Right lobe of liver (tissue), 6 donors: ENCODE measurements around the gene PVALEF. TPM values are rescaled to one million over a fixed set of nuclear protein-coding genes. Genes with fewer than 3 reads are reported as not detected.

Source experiments
- ATAC-seq, 4 donors: fragments of 200-7000 bp; cut with Tn5 transposase; one replicate each; pipeline ENCODE4 v1.9.1; 2020; ENCODE audit warnings: mild to moderate bottlenecking in 4 of 4, moderate library complexity in 4 of 4
- DNase-seq, 3 donors: peaks; one replicate each; pipeline ENCODE4 v3.0.0-alpha.2; 2020
- H3K27ac ChIP-seq, 3 donors: fragments of 200-600 bp; one replicate each; pipeline ENCODE4 v1.8.0; 2022
- H3K27me3 ChIP-seq, 2 donors: fragments of 200-600 bp; one replicate each; pipeline ENCODE4 v1.8.0; 2022
- H3K36me3 ChIP-seq, 4 donors: fragments of 200-600 bp; sonication (generic) in 1 of 4; one replicate each; pipeline versions ENCODE4 v1.5.1 to v1.8.0; 2017 to 2022; ENCODE audit warnings: control low read depth in 1 of 4
- H3K4me1 ChIP-seq, 4 donors: fragments of 200-600 bp; sonication (generic) in 1 of 4; one replicate each; pipeline versions ENCODE4 v1.5.1 to v1.8.0; 2017 to 2022; ENCODE audit warnings: control low read depth in 1 of 4
- H3K4me3 ChIP-seq, 3 donors: fragments of 200-600 bp; one replicate each; pipeline ENCODE4 v1.8.0; 2022
- H3K9me3 ChIP-seq, 4 donors: fragments of 200-600 bp; sonication (generic) in 1 of 4; one replicate each; pipeline versions ENCODE4 v1.5.1 to v1.8.0; 2017 to 2022; ENCODE audit warnings: control low read depth in 1 of 4
- POLR2A ChIP-seq: fragments of 450-650 bp; IDR thresholded peaks from one replicate; pipeline ENCODE4 v1.6.1; 2017; ENCODE audit warnings: antibody characterized with exemption, mild to moderate bottlenecking
- WGBS: methylation state at CpG from one replicate; pipeline ENCODE4 v1.1.6; 2018; ENCODE audit warnings: low coverage, low lambda C conversion rate; ENCODE audit not compliant: insufficient coverage; ENCODE audit errors: missing lambda C conversion rate; 5-methylcytosine and 5-hydroxymethylcytosine counted together
- intact Hi-C, 2 donors: fragments of 100-400 bp; cut with DNase I; formaldehyde crosslinking; loops; one replicate each; pipeline versions ENCODE4 v1.11.2 to v1.14.1; 2022
- total RNA-seq, 6 experiments: library from RNA; depleted of rRNA in 2 of 6; stranded (reverse); fragments of >200 nt in 2 of 6; fragmentation: NEBNext Ultra II Directional in 3 of 6; extraction: Animal tissue kit (Norgen Biotek cat#: 25700) in 3 of 6; gene quantifications; one replicate each; pipeline versions ENCODE4 v1.1.0 to v1.2.4, GENCODE V29; 2016 to 2023
- TF ChIP-seq, protein P1 (sequence below), 4 donors: fragments of 200-600 bp in 3 of 4; fragments of 450-650 bp in 1 of 4; IDR thresholded peaks; one replicate each; pipeline versions ENCODE4 v1.5.1 to v1.8.0; 2016 to 2022; ENCODE audit warnings: antibody characterized with exemption in 4 of 4, mild to moderate bottlenecking in 2 of 4
- donor health status: DM: no; HTN: yes; CAD: no.
- donor health status: DM: no; HTN: no; CAD: no.
- donor health status: DM: no; HTN: no; CAD: no.
- donor health status: DM: no; HTN: yes; CAD: no.
- donor health status: DM: no; HTN: yes; CAD: no.

PVALEF gene
- total RNA-seq, 6 experiments from 2014 or later: not detected

- DNase-seq (no peak), ATAC-seq (no peak)
- intact Hi-C loops: no loop called here
- H3K4me3 ChIP-seq: no peak overlapping the region
- TF ChIP-seq, protein P1, sequence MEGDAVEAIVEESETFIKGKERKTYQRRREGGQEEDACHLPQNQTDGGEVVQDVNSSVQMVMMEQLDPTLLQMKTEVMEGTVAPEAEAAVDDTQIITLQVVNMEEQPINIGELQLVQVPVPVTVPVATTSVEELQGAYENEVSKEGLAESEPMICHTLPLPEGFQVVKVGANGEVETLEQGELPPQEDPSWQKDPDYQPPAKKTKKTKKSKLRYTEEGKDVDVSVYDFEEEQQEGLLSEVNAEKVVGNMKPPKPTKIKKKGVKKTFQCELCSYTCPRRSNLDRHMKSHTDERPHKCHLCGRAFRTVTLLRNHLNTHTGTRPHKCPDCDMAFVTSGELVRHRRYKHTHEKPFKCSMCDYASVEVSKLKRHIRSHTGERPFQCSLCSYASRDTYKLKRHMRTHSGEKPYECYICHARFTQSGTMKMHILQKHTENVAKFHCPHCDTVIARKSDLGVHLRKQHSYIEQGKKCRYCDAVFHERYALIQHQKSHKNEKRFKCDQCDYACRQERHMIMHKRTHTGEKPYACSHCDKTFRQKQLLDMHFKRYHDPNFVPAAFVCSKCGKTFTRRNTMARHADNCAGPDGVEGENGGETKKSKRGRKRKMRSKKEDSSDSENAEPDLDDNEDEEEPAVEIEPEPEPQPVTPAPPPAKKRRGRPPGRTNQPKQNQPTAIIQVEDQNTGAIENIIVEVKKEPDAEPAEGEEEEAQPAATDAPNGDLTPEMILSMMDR (IDR thresholded peaks at IDR 0.05): no peak
- no peak for TF ChIP-seq POLR2A
- H3K27ac ChIP-seq: no peak overlapping the region
- no CpG with 5 or more reads among the region's 11 CpGs for WGBS
- no peaks in the 10 kb centered on the region for H3K36me3 ChIP-seq
- no peaks in the 10 kb centered on the region for H3K9me3 ChIP-seq
- H3K4me1 ChIP-seq: no peaks in the 10 kb centered on the region
- no peaks in the 10 kb centered on the region for H3K27me3 ChIP-seq
Observed at GRCh38 chr17:81183807-81184206, 18.5 kb downstream of the PVALEF start.

- TF ChIP-seq, protein P1 (IDR thresholded peaks at IDR 0.05): no peak
- TF ChIP-seq POLR2A: no peak
- no peak overlapping the region for H3K27ac ChIP-seq
- intact Hi-C loops: no loop called here
- no peaks in the 10 kb centered on the region for H3K36me3 ChIP-seq
- H3K9me3 ChIP-seq: no peaks in the 10 kb centered on the region
- WGBS: 32% methylated on average over 9 of the region's 15 CpGs
- no peaks in the 10 kb centered on the region for H3K27me3 ChIP-seq
- no peak overlapping the region for H3K4me3 ChIP-seq
- H3K4me1 ChIP-seq: no peaks in the 10 kb centered on the region
- ATAC-seq: no peak
- no peak for DNase-seq
Observed at GRCh38 chr17:81184555-81184954, 19.2 kb downstream of the PVALEF start.

DNA sequence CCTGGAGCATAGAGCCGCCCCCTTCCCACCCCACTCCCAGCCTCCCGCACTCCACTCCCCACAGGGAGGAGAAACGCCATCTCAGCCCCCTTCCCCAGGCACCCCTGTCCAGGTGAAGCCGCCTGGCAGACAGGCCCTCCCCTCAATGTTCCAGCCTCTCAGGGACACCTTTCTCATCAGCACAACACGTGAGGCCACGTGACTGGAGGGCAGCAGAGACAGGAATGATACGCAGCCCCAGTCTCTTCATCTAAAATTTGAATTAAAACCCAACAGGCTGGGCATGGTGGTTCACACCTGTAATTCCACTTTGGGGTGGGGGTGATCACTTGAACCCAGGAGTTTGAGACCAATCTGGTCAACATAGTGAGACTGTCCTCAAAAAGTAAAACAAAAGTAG lies 20.9 kb downstream of the PVALEF start:
- intact Hi-C loops: no loop called here
- no peaks in the 10 kb centered on the region for H3K27me3 ChIP-seq
- DNase-seq (no peak), ATAC-seq (no peak)
- no peak overlapping the region for H3K4me3 ChIP-seq
- H3K4me1 ChIP-seq: no peaks in the 10 kb centered on the region
- H3K27ac ChIP-seq: no peak overlapping the region
- H3K36me3 ChIP-seq: no peaks in the 10 kb centered on the region
- WGBS: 50% methylated on average over 2 of the region's 7 CpGs
- TF ChIP-seq, protein P1 (IDR thresholded peaks at IDR 0.05): no peak
- no peak for TF ChIP-seq POLR2A
- H3K9me3 ChIP-seq: no peaks in the 10 kb centered on the region

- 91% methylated on average over 4 of the region's 11 CpGs for WGBS
- intact Hi-C loops: no loop called here
- no peaks in the 10 kb centered on the region for H3K27me3 ChIP-seq
Observed at GRCh38 chr17:81187120-81187519, 21.8 kb downstream of the PVALEF start.

More at GRCh38 chr17:81187120-81187519, 21.8 kb downstream of the PVALEF start:
- no peaks in the 10 kb centered on the region for H3K36me3 ChIP-seq
- DNase-seq (no peak), ATAC-seq (no peak)
- no peak overlapping the region for H3K4me3 ChIP-seq
- no peak overlapping the region for H3K27ac ChIP-seq
- H3K4me1 ChIP-seq: no peaks in the 10 kb centered on the region
- H3K9me3 ChIP-seq: no peaks in the 10 kb centered on the region
- TF ChIP-seq POLR2A: no peak
- TF ChIP-seq, protein P1 (IDR thresholded peaks at IDR 0.05): no peak
